Caco-2 (cell line): Measurements from ENCODE around the gene SCG5. TPM values are rescaled to one million over a fixed set of nuclear protein-coding genes. Genes with fewer than 3 reads are reported as not detected.

Experiments used
- BruUV-seq: library from RNA; stranded (reverse); fragments of 400-500 nt; replicated peaks from 2 replicates; lab custom pipeline; 2021; lab: Mats Ljungman, UMichigan
- CTCF ChIA-PET: fragments of 300-600 bp; sonication (Branson Sonifier 250); formaldehyde crosslinking; loops from one replicate; lab custom pipeline; 2022; ENCODE audit warnings: antibody characterized with exemption; lab: Charles Lee
- POLR2A ChIA-PET: fragments of 300-600 bp; sonication (Branson Sonifier 250); formaldehyde crosslinking; loops from one replicate; lab custom pipeline; 2022; ENCODE audit warnings: antibody characterized with exemption; lab: Charles Lee
- DNase-seq, 2 experiments: peaks; one replicate each; pipeline versions ENCODE4 v3.0.0 to v3.0.0-alpha.2; 2020 to 2022
- H3K27me3 ChIP-seq: replicated peaks from 2 replicates; pipeline ENCODE4 v1.6.0; 2011; ENCODE audit warnings: low read length; ENCODE audit not compliant: control insufficient read depth, insufficient read depth
- H3K36me3 ChIP-seq: 2 replicates; pipeline ENCODE4 v1.5.1; 2011; ENCODE audit warnings: low read length; ENCODE audit not compliant: control insufficient read depth, insufficient read depth
- H3K4me1 ChIP-seq: fragments of 250-450 bp; sonication (Bioruptor Pico); 2 replicates; pipeline ENCODE4 v1.5.1; 2020; ENCODE audit warnings: mild to moderate bottlenecking
- H3K4me3 ChIP-seq: 2 replicates; pipeline ENCODE4 v1.5.1; 2011; ENCODE audit warnings: low read depth, mild to moderate bottlenecking, control low read depth, low read length
- H3K9me3 ChIP-seq: fragments of 250-450 bp; sonication (Bioruptor Pico); 2 replicates; pipeline ENCODE4 v1.5.1; 2020; ENCODE audit warnings: mild to moderate bottlenecking, moderate library complexity
- H3K27ac Mint-ChIP-seq: one replicate; pipeline ENCODE4 v1.8.0; 2022; ENCODE audit warnings: mixed read lengths; ENCODE audit not compliant: unreplicated experiment
- H3K27me3 Mint-ChIP-seq: one replicate; pipeline ENCODE4 v1.8.0; 2022; ENCODE audit warnings: mixed read lengths; ENCODE audit not compliant: insufficient read depth, unreplicated experiment
- H3K36me3 Mint-ChIP-seq: one replicate; pipeline ENCODE4 v1.8.0; 2022; ENCODE audit warnings: mild to moderate bottlenecking, mixed read lengths; ENCODE audit not compliant: insufficient read depth, unreplicated experiment
- H3K4me1 Mint-ChIP-seq: one replicate; pipeline ENCODE4 v1.8.0; 2022; ENCODE audit warnings: low read depth, mixed read lengths; ENCODE audit not compliant: unreplicated experiment
- H3K4me3 Mint-ChIP-seq: one replicate; pipeline ENCODE4 v1.8.0; 2022; ENCODE audit warnings: mild to moderate bottlenecking, moderate library complexity, mixed read lengths; ENCODE audit not compliant: unreplicated experiment
- H3K9me3 Mint-ChIP-seq: one replicate; pipeline ENCODE4 v1.8.0; 2022; ENCODE audit warnings: mixed read lengths; ENCODE audit not compliant: unreplicated experiment
- CTCF ChIP-seq, 2 experiments: fragments of 200-600 bp in 1 of 2; IDR thresholded peaks; 1 replicate in 1 of 2; 2 replicates in 1 of 2; pipeline versions ENCODE4 v1.5.1 to v1.8.0; 2011 to 2022; ENCODE audit warnings: antibody characterized with exemption in 1 of 2, control low read depth in 1 of 2, inconsistent platforms in 1 of 2, low read depth in 1 of 2, low read length in 1 of 2, mild to moderate bottlenecking in 1 of 2, moderate library complexity in 1 of 2; ENCODE audit not compliant: insufficient read depth in 1 of 2, severe bottlenecking in 1 of 2, unreplicated experiment in 1 of 2
- intact Hi-C: fragments of 100-400 bp; cut with micrococcal nuclease; formaldehyde crosslinking; loops from one replicate; pipeline ENCODE4 v1.10.0; 2022; ENCODE audit not compliant: unreplicated experiment
- total RNA-seq: library from RNA; stranded (reverse); gene quantifications from 2 replicates; pipeline ENCODE4 v1.2.3, GENCODE V29; 2022

The SCG5 gene
- total RNA-seq, 1 experiment from 2014 or later = 1.5 TPM

GRCh38 chr15:32670623-32671022 is 29.1 kb downstream of the SCG5 start:
- Histone ChIP-seq H3K27me3 (no peaks in the 10 kb centered on the region), H3K9me3 (no peaks in the 10 kb centered on the region), H3K4me3 (no peak overlapping the region), H3K4me1 (no peaks in the 10 kb centered on the region), H3K36me3 (no peaks in the 10 kb centered on the region)
- no peaks in the 10 kb centered on the region for H3K9me3 Mint-ChIP-seq
- H3K27me3 Mint-ChIP-seq = no peaks in the 10 kb centered on the region
- no peaks in the 10 kb centered on the region for H3K4me1 Mint-ChIP-seq
- DNase-seq = no peak
- H3K36me3 Mint-ChIP-seq = no peaks in the 10 kb centered on the region
- CTCF ChIA-PET = interaction anchor here (0.6 kb wide), 1 partner anchor 266 kb away, joined by 3 read pairs; no protein-coding TSS in a partner anchor
- no peak overlapping the region for H3K4me3 Mint-ChIP-seq
- POLR2A ChIA-PET = no interaction called here
- no TSS peak for BruUV-seq
- TF ChIP-seq CTCF (IDR thresholded peaks at IDR 0.05; ENCODE audit: insufficient read depth in 1 of 2, low read depth in 1 of 2, low read length in 1 of 2, severe bottlenecking in 1 of 2, unreplicated experiment in 1 of 2) = no peak
- intact Hi-C loops = no loop called here
- H3K27ac Mint-ChIP-seq = no peak overlapping the region

GRCh38 chr15:32671339-32672325 is 30.1 kb downstream of the SCG5 start:
- intact Hi-C loops = no loop called here
- no peaks in the 10 kb centered on the region for H3K27me3 Mint-ChIP-seq
- no TSS peak for BruUV-seq
- H3K27ac Mint-ChIP-seq = no peak overlapping the region
- Histone ChIP-seq H3K4me1 (no peaks in the 10 kb centered on the region), H3K9me3 (no peaks in the 10 kb centered on the region), H3K27me3 (no peaks in the 10 kb centered on the region), H3K4me3 (no peak overlapping the region), H3K36me3 (no peaks in the 10 kb centered on the region)
- no peak overlapping the region for H3K4me3 Mint-ChIP-seq
- POLR2A ChIA-PET = no interaction called here
- no peaks in the 10 kb centered on the region for H3K9me3 Mint-ChIP-seq
- DNase-seq = no peak
- no peak for TF ChIP-seq CTCF (IDR thresholded peaks at IDR 0.05; ENCODE audit: insufficient read depth in 1 of 2, low read depth in 1 of 2, low read length in 1 of 2, severe bottlenecking in 1 of 2, unreplicated experiment in 1 of 2)
- H3K4me1 Mint-ChIP-seq = no peaks in the 10 kb centered on the region
- CTCF ChIA-PET = interaction anchor here (0.6 to 1.0 kb wide), 2 partner anchors 9 to 265 kb away, joined by 3 read pairs; no protein-coding TSS in a partner anchor
- H3K36me3 Mint-ChIP-seq = no peaks in the 10 kb centered on the region

- DNase-seq = no peak
- Histone ChIP-seq H3K4me3 (no peak overlapping the region), H3K36me3 (no peaks in the 10 kb centered on the region), H3K4me1 (peaks cover 6% of the 10 kb centered on the region; the same call in 1 of the 2 replicates), H3K9me3 (no peaks in the 10 kb centered on the region), H3K27me3 (no peaks in the 10 kb centered on the region)
- H3K4me3 Mint-ChIP-seq = no peak overlapping the region
- no peaks in the 10 kb centered on the region for H3K27me3 Mint-ChIP-seq
- BruUV-seq = no TSS peak
- intact Hi-C loops = no loop called here
- no peak for TF ChIP-seq CTCF (IDR thresholded peaks at IDR 0.05; ENCODE audit: insufficient read depth in 1 of 2, low read depth in 1 of 2, low read length in 1 of 2, severe bottlenecking in 1 of 2, unreplicated experiment in 1 of 2)
- POLR2A ChIA-PET = no interaction called here
- H3K27ac Mint-ChIP-seq = no peak overlapping the region
- H3K4me1 Mint-ChIP-seq = peaks cover 11% of the 10 kb centered on the region
- H3K36me3 Mint-ChIP-seq = peaks cover 4% of the 10 kb centered on the region
- no peaks in the 10 kb centered on the region for H3K9me3 Mint-ChIP-seq
- CTCF ChIA-PET = interaction anchor here (1.5 kb wide), 1 partner anchor 12 kb away, joined by 4 read pairs; no protein-coding TSS in a partner anchor
Measured at GRCh38 chr15:32674681-32675080, 33.2 kb downstream of the SCG5 start.
